ENCODE data around the gene CRX.

DNA sequence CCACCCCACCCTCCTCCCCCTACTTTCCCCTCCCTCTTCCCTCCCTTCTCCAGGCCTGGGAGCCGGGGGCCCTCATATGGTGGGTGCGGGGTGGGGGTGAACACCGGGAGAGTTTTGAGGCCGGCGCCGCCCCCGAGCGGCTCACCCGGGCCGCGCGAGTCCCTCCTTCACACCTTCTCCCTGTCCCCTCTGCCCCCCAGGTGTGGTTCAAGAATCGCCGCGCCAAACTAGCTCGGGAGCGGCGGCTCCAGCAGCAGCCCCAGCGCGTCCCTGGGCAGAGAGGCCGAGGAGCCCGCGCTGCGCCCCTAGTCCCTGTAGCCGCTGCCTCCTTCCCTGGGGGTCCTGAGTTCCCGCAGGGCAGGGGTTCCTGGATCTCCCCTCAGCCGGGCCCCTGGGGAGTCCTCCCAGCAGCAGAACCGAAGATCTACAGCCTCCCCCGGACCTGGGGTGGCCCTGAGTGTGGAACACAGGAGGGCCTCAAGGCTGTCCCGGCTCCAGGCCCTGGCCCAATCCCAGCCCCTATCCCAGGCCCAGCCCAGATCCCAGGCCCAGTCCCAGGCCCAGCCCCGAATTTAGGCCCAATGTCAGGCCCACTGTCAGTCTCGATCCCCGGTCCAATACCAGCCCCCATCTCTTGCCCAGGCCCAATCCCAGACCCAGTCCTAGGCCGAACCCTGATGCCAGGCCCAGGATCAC is 39.0 kb downstream of the CRX start:
- no peak for TF ChIP-seq CTCF (conservative IDR thresholded peaks at IDR 0.05 in 1 of 2, IDR thresholded peaks at IDR 0.05 in 1 of 2; ENCODE audit: low read depth in 1 of 2, low read length in 2 of 2)
- no peak for TF ChIP-seq EZH2 (IDR thresholded peaks at IDR 0.05; ENCODE audit: low read length, missing control alignments)
